ENCODE results near the gene CDH13. TPM values are rescaled to one million over a fixed set of nuclear protein-coding genes. Genes with fewer than 3 reads are reported as not detected.
A peak's percentile ranks its signal among the peaks of the same experiment; 100 is the strongest.

CDH13 gene
- total RNA-seq, 3 donors from 2014 or later: 4.9 to 11.2 (median 9.8) TPM

GRCh38 chr16:82667437-82667836 is 40.7 kb downstream of the CDH13 start:
- DNase-seq: no peak
- Histone ChIP-seq H3K36me3 (ENCODE audit: low read depth) (no peaks in the 10 kb centered on the region), H3K9me3 (no peaks in the 10 kb centered on the region), H3K4me3 (no peak overlapping the region), H3K4me1 (ENCODE audit: low read depth) (no peaks in the 10 kb centered on the region)
- ATAC-seq: no peak
- no peak for TF ChIP-seq CTCF (IDR thresholded peaks at IDR 0.05)
- intact Hi-C loops (cut with DNase I, micrococcal nuclease): no loop called here

DNA sequence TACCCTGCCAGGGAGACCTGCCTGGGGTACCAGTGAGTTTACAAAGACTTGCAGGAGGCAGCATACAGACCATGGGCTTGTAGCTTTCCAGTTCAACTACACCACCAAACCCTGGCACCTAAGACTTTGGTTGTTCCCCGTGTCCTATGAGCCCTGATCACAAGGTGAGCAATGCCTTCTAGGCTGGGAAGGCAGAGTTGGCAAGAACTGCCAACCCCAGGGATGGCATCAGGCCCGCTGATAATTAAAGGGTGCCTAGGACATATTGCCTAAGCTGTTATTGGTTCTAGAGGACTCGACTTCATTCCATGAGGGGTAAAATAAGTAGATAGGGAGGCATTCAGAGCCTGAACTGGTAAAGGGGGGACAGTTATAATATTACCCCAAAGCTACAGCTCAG is 41.3 kb downstream of the CDH13 start:
- no peak for TF ChIP-seq CTCF (IDR thresholded peaks at IDR 0.05)
- intact Hi-C loops (cut with DNase I, micrococcal nuclease): no loop called here
- Histone ChIP-seq H3K9me3 (no peaks in the 10 kb centered on the region), H3K4me1 (ENCODE audit: low read depth) (no peaks in the 10 kb centered on the region), H3K4me3 (no peak overlapping the region), H3K36me3 (ENCODE audit: low read depth) (no peaks in the 10 kb centered on the region)
- no peak for DNase-seq
- no peak for ATAC-seq

DNA sequence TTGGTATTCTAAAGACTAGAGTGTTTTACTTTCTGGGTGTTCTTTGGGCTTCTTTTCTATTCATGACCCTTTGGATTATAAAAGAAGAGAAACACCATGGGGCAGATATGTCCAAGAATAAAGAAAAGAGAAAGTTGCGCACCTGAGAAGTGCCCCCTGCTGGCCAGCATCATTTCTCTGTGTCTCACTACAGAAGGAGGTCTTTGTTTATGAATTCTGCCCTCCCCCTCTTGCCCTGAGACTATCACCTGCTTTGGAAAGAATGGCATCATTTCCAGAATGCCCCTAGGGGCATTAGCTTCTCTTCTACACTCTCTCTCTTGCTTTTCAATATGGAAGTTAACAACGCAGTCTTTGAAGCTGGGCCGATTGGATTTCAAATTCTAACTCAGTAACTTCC is 45.0 kb downstream of the CDH13 start:
- ATAC-seq (no peak), DNase-seq (peak in 2 of 3 donors; percentile 31 to 60)
- H3K9me3 ChIP-seq: no peaks in the 10 kb centered on the region
- TF ChIP-seq CTCF (IDR thresholded peaks at IDR 0.05): peak; percentile 18
- H3K4me3 ChIP-seq: no peak overlapping the region
- H3K4me1 ChIP-seq (ENCODE audit: low read depth): no peaks in the 10 kb centered on the region
- intact Hi-C loops (cut with DNase I, micrococcal nuclease): no loop called here
- no peaks in the 10 kb centered on the region for H3K36me3 ChIP-seq (ENCODE audit: low read depth)

GRCh38 chr16:82672676-82673075 is 45.9 kb downstream of the CDH13 start:
- no peak for TF ChIP-seq CTCF (IDR thresholded peaks at IDR 0.05)
- Histone ChIP-seq H3K4me3 (no peak overlapping the region), H3K9me3 (no peaks in the 10 kb centered on the region), H3K4me1 (ENCODE audit: low read depth) (no peaks in the 10 kb centered on the region), H3K36me3 (ENCODE audit: low read depth) (no peaks in the 10 kb centered on the region)
- intact Hi-C loops (cut with DNase I, micrococcal nuclease): no loop called here
- ATAC-seq (no peak), DNase-seq (no peak)

DNA sequence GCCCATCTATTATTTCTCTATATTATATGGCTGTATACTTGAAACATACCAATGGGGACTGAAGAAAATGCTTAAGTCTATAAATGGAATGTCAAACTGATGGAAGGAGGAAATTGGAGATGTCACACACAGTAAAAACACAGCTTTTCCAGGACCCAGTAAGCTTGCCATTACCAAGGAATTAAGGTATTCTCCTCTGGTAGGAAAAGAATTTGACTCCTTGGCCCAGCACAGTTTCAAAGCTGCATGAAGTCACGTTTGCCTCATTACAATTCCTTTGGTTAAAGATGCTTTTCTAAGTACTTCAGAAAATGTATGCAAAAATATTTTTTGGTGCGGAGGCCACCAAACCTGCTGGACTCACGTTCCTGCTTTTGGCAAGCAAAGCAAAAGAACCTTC is 48.5 kb downstream of the CDH13 start:
- no peaks in the 10 kb centered on the region for H3K9me3 ChIP-seq
- DNase-seq: no peak
- no peaks in the 10 kb centered on the region for H3K4me1 ChIP-seq (ENCODE audit: low read depth)
- ATAC-seq: no peak
- TF ChIP-seq CTCF (IDR thresholded peaks at IDR 0.05): no peak
- intact Hi-C loops (cut with DNase I, micrococcal nuclease): no loop called here
- H3K4me3 ChIP-seq: no peak overlapping the region
- H3K36me3 ChIP-seq (ENCODE audit: low read depth): no peaks in the 10 kb centered on the region

GRCh38 chr16:82681592-82681991 is 54.8 kb downstream of the CDH13 start:
- H3K4me3 ChIP-seq: no peak overlapping the region
- H3K4me1 ChIP-seq (ENCODE audit: low read depth): no peaks in the 10 kb centered on the region
- no peak for TF ChIP-seq CTCF (IDR thresholded peaks at IDR 0.05)
- H3K9me3 ChIP-seq: no peaks in the 10 kb centered on the region
- no peaks in the 10 kb centered on the region for H3K36me3 ChIP-seq (ENCODE audit: low read depth)
- no peak for ATAC-seq
- intact Hi-C loops (cut with DNase I, micrococcal nuclease): no loop called here
- no peak for DNase-seq

Data from mucosa of descending colon (tissue), 3 donors.